Pulmonary artery endothelial cell (primary cell): ENCODE results near the gene SPATA25. TPM values are rescaled to one million over a fixed set of nuclear protein-coding genes. Genes with fewer than 3 reads are reported as not detected.
"Not testable (repeated sequence)": the region's sequence is repeated elsewhere in the genome, so short reads cannot be mapped to it uniquely, and the experiment has no call there.

Experiments
- DNase-seq: peaks from one replicate; pipeline ENCODE4 v3.0.0-alpha.2; 2011; ENCODE audit warnings: low read depth, low spot score
- total RNA-seq: library from RNA; depleted of rRNA; stranded (reverse); fragments of >200 nt; gene quantifications from 2 replicates; pipeline ENCODE4 v1.2.3, GENCODE V29; 2014

SPATA25 gene
- total RNA-seq, 1 donor from 2014 or later, result 0.59 TPM

DNA sequence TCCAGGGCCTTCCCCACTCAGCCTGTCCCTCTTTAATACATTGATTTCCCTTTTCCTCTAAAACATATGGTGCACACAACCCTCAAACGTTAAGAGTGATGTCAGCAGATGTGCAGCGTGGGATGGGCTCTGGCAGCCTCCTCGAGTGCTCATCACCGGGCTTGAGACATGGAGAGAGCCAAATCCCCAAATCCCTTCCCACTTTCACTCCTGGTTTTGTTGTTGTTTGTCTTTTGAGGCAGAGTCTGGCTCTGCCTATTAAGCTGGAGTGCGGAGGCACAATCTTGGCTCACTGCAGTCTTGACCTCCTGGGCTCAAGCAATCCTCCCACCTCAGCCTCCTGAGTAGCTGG lies 30.3 kb upstream of the SPATA25 start:
- no peak for DNase-seq

GRCh38 chr20:45913116-45913515 lies 25.7 kb upstream of the SPATA25 start:
- no peak for DNase-seq

GRCh38 chr20:45912344-45912682 lies 24.9 kb upstream of the SPATA25 start:
- no peak for DNase-seq

- no peak for DNase-seq
These were observed 24.3 kb upstream of the SPATA25 start, which contains the start of gene PLTP for GRCh38 chr20:45911486-45912343. PLTP (minus strand) TSS chr20:45912155; CDS start chr20:45911452, 703 bp downstream.

GRCh38 chr20:45910670-45911485 lies 23.5 kb upstream of the SPATA25 start:
- DNase-seq, result peak; percentile 100

GRCh38 chr20:45909817-45910669 lies 22.6 kb upstream of the SPATA25 start:
- DNase-seq, result no peak

DNA sequence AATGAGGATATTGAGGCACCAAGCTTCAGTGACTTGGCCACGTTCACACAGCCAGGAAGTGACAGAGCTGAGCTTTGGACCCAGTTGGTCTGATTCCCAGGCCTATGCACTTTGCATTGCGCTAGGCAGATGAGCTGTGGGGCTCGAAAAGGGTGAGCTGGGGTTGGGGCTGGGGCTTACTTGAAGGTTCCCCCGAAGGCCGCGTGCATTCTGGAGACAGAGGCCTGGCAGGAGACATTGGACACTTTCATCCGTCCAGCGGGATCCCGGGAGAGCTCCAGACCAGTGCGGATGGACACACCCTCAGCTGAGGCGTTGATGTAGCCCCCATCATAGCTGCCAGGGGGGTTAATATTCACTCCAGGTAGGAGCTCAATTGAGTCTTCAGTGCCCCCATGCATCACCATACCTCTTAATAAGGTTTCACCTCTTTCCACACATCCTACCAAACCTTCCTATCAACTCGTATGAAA lies 21.9 kb upstream of the SPATA25 start:
- no peak for DNase-seq

- no peak for DNase-seq
These were observed 20.7 kb upstream of the SPATA25 start for GRCh38 chr20:45908084-45908483.

- DNase-seq, result no peak
These were observed 20.0 kb upstream of the SPATA25 start for GRCh38 chr20:45907219-45907948.

GRCh38 chr20:45905505-45906079 lies 18.2 kb upstream of the SPATA25 start:
- no peak for DNase-seq

DNA sequence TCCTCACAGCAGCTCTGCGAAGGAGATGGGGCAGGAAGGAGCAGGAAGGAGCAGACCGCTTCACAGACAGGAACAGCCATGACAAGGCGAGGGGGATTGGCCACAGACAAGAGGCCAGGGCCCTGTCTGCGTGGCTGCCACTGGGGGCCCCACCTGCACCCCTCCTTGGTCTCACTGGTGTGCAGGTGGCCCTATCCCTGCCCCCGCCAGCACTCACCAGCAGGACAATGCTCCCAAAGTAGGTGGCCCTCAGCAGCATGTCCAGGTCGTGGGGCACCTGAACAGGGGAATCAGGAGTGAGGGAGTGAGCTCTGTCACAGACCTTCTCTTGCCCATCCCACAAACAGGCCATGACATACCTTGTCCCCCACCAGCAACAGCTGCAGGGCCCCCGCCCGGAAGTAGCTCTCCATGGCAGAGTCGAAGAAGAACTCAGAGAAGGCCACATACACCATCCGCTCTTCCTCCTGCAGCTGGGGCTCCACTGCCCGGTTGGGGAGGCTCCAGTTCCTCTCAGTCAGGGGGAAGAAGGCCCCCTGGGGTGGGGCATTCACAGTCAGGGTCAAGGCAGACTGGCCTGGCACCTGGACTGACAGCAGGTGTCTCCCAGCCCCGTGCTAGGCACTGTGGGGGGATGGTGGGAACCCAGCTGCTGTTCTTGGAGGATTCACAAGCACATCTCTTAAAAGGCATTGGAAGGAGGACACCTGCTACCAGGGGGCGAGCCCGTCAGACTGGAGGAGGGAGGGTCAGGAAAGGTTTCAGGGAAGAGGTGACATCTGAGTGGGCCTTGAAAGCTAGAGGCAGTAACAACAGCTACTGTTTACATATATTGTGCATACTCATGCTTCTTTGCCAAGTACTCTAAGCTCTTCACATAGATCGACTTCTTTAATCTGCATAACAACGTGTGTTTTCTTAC lies 17.4 kb upstream of the SPATA25 start:
- DNase-seq, result no peak

DNA sequence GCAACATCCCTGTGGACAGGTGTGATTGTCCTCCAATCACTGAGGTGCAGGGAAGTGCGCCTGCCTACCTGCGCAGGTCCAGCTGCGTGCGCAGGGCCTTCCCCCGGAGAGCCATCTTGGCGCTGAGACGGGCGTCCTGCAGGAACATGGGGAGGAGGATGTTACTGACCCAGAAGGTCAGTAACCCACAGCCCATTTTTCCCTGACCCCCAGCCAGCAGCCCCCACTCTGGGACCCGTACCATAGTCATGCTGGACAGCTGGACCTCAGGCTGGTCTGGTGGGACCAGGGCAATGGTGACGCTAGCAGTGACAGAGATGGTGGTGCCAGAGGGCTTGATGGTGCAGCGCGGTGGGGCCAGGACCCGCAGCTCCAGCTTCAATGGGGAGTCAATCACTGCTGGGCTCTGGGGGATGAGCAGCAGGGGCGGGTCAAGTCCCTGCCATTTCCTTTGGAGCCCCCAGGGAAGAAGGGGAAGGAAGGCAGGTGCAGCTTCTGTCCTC lies 14.8 kb upstream of the SPATA25 start:
- no peak for DNase-seq

GRCh38 chr20:45901332-45901731 lies 13.9 kb upstream of the SPATA25 start:
- not testable (repeated sequence) for DNase-seq

GRCh38 chr20:45899046-45899835 lies 11.8 kb upstream of the SPATA25 start:
- no peak for DNase-seq

- DNase-seq, result no peak
These were observed 10.9 kb upstream of the SPATA25 start for GRCh38 chr20:45898285-45898684.

- no peak for DNase-seq
These were observed 10.3 kb upstream of the SPATA25 start for GRCh38 chr20:45897692-45898091.

GRCh38 chr20:45897289-45897688 lies 9.9 kb upstream of the SPATA25 start:
- no peak for DNase-seq

DNA sequence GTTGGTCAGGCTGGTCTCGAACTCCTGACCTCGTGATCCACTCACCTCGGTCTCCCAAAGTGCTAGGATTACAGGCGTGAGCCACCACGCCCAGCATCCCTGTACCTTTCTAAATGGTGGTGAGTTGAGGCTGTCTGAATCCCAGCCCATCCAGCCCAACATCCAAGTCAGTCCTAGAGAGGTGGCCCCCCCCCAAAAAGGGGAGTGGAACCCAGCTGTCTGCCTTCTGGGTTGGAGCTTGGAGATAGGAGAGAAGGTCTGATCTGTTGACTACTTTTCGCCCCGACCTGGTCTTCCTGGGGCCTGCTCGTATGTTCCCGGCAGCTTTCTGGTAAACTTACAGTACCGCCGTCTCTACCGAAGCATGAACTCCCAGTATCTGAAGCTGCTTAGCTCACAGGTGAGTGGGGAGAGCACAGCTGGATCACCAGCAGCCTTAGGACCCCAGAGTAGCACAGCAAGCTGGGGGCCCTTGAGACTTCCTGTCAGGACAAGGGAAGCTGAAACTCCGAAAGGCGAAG lies 9.3 kb upstream of the SPATA25 start:
- DNase-seq, result no peak
